HG02798 (cell line): ENCODE results near the gene TMEM61.
"Not testable (repeated sequence)": the region's sequence is repeated elsewhere in the genome, so short reads cannot be mapped to it uniquely, and the experiment has no call there.

Experiments
- ATAC-seq: cut with Tn5 transposase; IDR thresholded peaks from one replicate; pipeline ENCODE4 v1.9.1; 2021; ENCODE audit warnings: mild to moderate bottlenecking; ENCODE audit not compliant: unreplicated experiment, poor library complexity

The TMEM61 gene

DNA sequence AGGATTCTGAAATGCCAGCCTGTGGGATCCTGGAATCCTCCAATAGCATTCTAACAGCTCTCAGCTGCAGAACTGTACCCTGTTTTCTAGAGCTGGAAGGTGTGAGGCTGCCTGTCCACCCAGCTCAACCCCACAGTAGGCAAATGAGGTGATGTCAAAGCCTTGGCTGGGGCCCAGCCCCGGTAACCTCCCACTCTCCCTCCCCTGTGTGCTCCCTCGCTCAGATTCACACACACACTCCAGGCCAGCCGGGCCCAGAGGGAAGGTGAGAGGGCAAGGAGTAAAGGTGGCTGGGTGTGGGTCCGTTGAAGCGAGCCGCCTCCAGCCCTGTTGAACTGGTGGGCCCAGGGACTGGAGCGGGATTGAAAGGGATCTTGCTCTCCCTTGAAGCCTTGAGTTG is 18.2 kb downstream of the TMEM61 start, which contains the start of gene BSND:
TSS of gene BSND (plus strand) at position 257 of the 400 bp plus-strand sequence. CDS start 254 bp downstream, outside the sequence.
- no peak for ATAC-seq

DNA sequence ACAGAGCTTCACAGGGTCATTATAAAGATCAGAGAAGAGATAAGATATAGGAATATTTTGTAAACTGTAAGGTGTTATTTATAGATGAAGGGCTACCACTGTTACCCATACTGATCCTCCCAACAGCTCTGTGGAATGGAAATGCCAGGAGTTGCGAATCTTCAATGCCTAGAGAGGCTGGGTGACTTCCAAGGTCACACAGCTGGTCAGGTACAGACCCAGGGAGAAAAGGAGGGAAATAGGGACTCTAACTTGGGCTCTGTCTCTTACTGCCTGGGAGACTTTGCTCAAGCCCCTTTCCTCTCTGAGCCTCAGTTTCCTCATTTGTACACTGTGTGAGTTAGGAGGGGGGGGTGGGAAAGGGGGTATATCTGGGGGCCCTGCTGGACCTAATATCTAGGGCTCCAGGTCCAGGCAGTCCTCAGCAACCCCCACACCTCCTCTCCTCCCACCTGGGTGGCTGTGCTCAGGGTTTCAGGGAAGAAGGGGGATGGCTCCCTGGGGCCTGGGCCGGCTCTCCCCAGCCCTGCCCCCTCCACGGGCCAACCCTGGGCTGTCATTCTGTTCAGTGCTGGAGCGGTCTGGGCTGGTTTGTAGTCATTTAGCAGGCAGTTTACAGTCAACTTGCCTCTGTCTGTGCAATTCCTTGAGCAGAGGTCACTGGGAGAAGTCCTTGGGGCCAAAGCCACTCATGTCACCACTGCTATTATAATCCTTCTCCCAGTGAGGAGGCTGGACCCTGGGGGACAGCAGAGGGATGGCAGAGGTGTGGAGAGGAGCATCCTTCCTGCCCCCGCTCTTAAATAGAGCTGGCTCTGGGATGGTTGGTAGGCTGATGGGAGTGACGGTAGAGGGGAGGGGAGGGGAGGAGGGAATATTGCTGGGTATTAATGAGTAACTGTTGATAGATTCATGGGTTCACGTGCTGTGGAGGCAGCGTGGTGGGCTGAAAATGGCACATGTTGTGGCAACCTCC is 20.0 kb downstream of the TMEM61 start:
- ATAC-seq, result no peak

DNA sequence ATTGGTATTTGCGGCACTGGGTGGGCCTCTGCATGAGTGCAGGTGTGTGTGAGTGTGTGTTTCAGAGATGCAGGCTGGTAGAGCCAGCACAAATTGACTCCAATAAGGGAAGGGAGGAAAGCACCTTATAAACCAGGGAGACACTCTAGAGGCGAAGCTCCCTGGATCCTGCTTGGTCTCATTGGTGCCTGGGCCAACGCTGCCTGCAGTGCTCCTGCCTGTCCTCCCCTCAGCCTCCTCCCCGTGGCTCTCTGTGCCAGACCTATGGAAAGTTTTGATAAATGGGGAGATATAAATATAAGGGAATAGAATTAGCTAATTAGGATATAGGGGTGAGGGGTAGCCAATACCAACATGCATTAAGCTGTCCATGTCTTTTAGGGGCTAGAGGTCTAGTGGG is 20.9 kb downstream of the TMEM61 start:
- ATAC-seq, result no peak

DNA sequence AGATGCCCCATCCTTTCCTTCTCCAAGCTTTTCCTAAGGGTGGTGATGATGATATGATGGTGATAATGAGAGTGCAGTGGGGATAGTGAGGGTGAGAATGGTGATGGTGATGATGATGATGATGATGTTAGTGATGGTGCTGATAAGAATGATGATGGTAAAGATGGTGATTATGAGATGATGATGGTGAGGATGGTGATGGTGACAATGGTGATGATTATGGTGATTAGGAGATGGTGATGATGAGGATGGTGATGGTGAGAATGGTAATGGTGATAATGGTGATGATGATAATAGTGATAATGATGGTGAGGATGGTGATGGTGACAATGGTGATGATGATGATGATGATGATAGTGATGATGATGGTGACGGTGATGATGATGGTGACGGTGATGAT is 22.3 kb downstream of the TMEM61 start:
- ATAC-seq, result no peak

DNA sequence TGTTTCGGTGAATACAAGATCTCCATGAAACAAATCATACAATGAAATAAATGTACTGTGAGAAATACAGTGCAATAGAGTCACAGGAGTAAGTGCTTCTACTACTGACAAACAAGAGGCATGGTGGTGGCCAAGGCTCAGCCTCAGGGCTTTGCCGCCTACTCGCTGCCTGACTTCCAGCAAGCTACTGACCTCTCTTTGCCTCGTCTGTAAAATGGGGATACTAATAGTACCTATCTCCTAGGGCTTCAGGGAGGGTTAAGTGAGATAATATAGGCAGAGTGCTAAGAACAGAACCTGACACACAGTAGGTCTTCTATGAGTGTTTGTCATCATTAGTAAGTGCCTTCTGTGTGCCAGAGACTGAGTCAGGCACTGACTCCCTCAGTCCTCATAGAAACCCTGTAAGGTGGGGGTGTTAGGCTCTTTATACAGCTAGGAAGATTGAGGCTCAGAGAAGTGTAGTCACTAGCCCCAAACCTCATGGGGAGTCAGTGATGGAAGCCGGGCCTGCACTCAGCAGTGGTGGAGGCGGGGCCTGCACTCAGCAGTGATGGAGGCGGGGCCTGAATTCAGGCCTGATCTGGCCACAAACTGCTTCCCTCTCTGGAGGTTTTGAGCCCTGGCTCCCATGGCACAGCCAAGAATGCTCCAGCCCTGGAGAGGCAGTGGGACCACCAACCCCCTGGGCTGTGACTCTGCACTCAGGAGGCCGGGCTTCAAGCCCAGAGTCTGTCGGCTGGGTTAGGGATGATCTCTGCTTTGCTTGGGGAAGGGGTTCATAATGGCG is 25.1 kb downstream of the TMEM61 start:
- ATAC-seq, result no peak

DNA sequence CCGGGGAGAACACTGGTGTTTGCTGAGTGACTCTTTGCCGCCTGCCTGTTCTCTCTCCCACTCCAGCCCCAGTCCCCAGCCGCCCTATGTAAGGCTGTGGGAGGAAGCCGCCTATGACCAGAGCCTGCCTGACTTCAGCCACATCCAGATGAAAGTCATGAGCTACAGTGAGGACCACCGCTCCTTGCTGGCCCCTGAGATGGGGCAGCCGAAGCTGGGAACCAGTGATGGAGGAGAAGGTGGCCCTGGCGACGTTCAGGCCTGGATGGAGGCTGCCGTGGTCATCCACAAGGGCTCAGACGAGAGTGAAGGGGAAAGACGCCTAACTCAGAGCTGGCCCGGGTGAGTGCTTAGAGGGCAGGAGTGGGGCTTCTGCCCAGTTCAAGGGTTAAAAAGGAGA is 26.5 kb downstream of the TMEM61 start:
- ATAC-seq, result no peak

DNA sequence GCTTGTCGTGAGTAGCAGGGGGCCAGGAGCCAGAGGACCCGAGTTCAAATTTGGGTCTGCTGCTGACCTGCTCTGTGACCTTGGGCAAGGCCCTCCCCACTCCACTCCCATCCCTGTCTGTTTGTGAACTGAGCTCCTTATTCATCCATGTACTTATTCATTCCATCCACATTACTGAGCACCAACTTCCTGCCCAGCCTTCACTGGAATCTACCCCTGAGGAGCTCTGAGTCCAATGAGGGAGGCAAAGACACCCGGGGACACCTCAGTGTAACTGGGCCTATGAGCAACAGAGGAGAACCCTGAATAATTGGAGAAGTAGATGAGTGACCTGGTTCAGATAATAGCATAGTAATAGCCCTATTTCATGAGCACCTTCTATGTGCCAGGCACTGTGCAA is 27.2 kb downstream of the TMEM61 start:
- ATAC-seq, result no peak

DNA sequence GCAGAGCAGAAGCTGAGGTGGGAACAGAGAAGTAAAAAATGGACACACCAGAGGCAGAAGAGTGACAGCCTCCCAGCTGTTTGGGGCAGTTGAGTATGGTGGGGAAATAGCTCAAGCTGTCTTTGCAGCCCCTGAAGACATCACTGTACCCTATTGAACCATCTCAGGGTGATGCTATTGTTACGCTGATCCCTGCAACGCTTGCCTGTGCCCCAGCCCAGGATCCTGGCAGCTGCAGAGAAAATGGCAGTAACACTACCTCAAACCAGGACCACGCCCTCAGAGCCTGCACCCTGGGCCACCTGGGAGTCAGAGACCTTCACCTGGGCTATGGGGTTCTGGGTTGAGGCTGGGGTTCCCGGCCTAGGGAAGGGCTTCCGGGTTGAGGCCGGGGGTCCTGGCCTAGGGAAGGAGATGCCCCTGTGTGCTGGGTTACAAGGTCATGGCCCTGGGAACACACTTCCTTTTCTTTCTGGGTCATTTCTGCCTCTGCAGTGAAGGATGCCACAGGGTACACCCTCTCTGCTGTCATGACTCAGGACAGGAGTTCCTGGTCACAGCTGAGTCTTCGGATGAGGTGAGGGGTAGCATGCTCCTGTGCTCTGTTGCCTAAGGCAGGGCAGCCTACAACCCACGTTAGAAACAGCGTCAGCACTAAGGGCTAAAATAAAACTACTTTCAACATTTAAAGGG is 29.9 kb downstream of the TMEM61 start:
- ATAC-seq, result no peak

- no peak for ATAC-seq
These were observed 30.4 kb downstream of the TMEM61 start for GRCh38 chr1:55010887-55011217.

DNA sequence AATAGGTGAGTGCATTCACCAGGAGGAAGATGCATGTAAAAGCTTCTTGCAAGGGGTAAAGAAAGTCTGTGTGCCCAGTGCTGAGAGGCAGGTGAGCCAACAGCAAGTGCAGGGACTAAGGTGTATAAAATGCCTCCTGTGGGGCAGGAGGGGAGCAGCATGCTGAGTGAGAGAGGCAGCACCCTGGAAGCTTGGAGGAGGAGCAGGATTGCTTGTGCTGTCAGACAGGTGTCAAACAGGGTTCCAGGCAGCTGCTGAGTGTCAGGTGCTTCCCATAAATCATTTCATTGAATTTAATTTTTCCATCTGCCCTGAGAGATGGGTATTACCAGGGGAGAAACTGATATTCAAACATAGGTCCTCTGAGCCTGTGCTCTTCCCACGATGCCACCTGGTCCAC is 32.2 kb downstream of the TMEM61 start:
- ATAC-seq, result no peak

GRCh38 chr1:55015123-55015522 is 34.7 kb downstream of the TMEM61 start:
- ATAC-seq, result no peak

DNA sequence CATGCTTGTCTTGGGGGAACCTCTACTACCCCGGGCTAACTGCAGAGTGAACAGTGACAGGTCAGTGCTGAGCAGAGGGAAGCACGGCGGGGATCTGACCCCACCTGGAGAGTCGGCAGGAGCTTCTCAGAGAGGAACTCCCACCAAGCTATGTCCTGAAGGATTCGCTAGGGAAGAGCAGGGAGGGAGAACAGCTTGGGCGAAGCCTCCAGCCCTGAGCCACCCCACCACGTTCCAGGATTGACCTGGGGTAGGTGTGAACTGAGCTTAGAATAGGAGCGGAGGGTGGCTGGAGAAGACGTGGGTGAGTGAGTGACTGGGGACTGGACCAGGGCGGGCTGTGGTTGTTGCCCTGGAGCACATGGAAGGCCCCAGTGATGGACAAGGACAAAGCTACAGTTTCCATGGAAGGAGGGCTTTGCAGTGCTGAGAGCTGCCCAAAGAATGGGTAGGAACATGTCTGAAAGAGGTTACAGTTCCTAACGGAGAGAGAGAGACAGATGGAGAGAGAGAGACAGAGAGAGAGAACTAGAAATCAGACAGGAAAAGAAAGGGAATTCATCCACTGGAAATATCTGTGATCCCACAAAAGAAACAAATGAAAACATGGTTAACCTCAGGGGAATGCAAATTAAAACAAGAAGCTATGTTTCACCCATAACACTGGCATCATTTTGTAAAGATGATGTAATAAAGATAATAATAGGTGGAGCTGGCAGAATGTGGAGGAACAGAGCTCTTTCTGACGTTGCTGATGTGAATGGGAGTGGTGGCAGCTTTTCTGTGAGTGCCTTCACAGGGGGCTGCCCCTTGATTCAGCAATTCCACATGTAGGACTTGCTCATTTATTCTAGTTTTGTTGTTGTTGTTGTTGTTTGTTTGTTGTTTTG is 35.5 kb downstream of the TMEM61 start:
- ATAC-seq, result no peak

DNA sequence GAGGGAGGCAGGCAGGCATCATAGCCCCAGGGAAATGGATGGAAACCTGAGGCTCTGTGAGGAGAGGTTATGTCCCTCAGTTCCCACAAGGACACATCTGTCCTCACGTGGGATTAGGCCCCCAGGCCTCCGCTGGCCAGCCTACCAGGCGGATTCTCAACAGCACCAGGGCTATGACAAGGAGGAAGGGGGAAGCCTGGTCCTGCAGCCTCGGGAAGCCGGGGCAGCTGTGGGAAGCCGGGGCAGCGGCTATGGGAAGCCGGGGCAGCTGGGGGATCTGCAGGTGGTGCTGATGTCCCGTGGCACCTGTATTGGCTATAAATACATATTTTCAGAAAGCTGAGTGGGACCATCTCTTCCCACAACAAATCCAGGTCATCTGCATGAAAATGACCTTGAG is 38.0 kb downstream of the TMEM61 start:
- ATAC-seq, result no peak

DNA sequence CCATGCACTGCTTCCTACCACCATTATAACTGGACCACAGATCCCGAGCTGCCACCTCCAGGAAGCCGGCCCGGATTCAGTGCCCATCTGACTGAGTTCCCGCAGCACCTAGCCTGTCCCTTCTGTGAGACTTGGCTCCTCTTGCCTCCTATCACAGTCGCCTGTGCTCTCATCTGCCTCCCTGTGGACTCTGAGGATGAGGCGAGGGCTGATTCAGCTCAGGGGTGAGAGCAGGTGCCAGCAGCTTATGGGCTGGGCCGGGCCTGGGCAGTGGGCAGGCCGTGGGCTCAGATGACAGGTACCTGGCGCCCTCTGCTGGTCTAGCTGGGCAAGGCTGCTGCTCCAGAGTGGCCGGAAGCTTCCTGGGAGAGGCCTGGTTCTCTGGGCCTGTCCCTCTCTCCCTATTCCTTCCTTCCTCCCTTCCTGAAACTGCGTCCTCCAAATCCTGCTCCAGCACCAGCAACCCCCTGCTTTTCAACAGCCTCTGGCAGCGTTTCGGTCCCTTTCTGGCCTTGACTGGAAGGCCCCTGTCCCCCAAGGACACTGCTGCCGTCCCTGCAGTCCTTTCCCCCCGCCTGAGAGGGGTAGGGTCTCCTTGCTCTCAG is 41.6 kb downstream of the TMEM61 start:
- ATAC-seq, result peak; percentile 85

- ATAC-seq, result not testable (repeated sequence)
These were observed 43.7 kb downstream of the TMEM61 start for GRCh38 chr1:55024163-55024562.

- ATAC-seq, result not testable (repeated sequence)
These were observed 46.3 kb downstream of the TMEM61 start for GRCh38 chr1:55026682-55027081.

GRCh38 chr1:55031098-55031497 is 50.7 kb downstream of the TMEM61 start:
- ATAC-seq, result not testable (repeated sequence)

DNA sequence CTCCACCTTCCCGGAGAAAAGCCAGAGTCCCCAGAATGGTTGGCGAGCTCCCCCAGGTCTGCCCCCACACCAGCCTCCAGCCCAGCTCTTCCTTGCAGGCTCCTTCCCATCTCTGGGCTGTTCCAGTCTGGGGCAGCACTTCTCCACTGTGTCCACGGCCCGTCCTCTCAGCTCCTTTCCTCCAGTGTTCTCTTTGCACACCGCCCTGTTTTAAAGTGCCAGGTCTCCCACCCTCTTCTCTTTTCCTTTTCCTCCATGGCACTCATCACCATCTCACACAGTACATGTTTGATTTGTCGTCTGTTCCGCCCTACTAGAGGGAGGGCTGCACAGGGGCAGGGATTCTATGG is 52.8 kb downstream of the TMEM61 start:
- ATAC-seq, result no peak

GRCh38 chr1:55034476-55035133 is 54.2 kb downstream of the TMEM61 start:
- no peak for ATAC-seq
